ENCODE results near the gene EOLA1. TPM values are rescaled to one million over a fixed set of nuclear protein-coding genes. Genes with fewer than 3 reads are reported as not detected.

The EOLA1 gene
- total RNA-seq, 1 donor from 2014 or later: 35.5 TPM

DNA sequence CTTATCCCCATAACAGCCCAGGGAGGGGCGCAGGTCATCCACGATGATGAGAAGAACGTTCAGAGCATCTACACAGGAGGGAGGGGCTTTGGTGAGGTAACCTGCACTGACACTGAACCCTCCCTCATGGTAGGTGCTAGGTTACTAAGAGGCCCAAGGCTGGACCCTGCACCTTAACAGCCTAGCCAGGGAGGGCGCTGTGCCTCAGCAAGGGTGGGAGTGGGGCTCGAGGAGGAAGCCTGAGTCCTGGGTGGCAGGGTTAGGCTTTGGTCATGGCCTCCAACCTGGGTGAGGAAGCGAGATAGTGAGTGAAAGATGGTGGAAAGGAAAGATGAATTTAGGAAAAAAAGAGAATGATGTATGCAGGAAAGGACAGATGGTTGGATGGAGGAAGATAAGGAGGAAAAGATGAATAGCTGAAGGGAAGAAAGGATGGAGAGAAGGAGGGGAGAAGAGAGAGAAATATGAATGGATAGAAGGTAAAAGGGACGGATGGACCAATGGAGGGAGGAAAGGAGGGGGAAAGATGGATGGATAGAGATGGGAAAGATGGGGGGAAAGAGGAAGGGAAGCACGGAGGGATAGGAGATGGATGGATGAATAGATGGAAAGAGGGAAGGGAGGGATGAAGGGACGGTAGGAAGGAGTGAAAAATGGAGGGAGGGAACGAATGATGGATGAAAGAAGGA lies 36.4 kb upstream of the EOLA1 start:
- peaks cover 48% of the 10 kb centered on the region for H3K4me1 Mint-ChIP-seq (ENCODE audit: low read depth)
- H3K27me3 Mint-ChIP-seq (ENCODE audit: insufficient read depth): no peaks in the 10 kb centered on the region
- H3K4me3 Mint-ChIP-seq: peak overlapping the region; percentile 99
- H3K9me3 Mint-ChIP-seq: no peaks in the 10 kb centered on the region
- peak; percentile 63 for DNase-seq (ENCODE audit: low spot score)
- intact Hi-C loops (cut with micrococcal nuclease): loop anchor here (2.0 to 10.0 kb wide), 10 partner anchors 34 to 1890 kb away; partner anchors contain the start of genes FMR1, HMGB3, MTMR1 and VMA21
- peaks cover 18% of the 10 kb centered on the region for H3K36me3 Mint-ChIP-seq (ENCODE audit: low read depth)
- H3K27ac Mint-ChIP-seq: peak overlapping the region; percentile 100

DNA sequence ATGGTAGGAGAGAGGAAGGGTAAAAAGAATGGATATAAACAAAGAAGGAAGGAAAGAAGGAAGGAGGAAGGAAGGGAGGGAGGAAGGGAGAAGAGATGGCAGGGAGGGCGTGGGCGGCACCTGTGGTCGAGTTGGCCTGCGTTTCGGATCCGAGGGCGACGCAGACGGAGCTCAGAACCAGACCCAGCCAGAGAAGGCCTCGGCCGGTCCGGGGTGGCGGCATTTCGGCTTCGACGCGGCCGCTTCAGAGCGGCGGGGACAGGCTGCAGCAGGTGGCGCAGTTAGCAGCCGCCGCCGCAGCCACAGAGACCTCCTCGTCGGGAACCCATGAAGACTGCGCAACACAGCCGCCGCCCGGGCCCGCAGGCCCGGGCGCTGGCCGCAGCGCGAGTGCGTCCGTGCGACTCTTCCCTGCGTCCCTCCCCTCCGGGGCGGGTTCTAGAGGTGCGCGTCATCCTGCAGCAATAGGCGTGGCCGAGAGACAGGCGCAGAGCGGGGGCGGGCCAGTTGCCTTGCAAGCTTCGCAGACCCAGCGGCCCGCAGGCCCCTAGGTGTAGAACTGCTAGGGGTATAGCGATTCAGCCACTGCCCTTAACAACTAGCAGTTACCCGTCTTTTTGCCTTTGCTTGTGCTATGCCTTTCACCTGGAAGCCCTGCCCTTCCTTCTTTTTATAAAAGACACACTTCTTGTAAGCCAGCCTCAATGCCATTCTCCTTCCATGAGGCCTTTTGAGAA lies 35.7 kb upstream of the EOLA1 start, which contains the start of gene IDS:
TSS of gene IDS (minus strand) at position 392 of the 737 bp plus-strand sequence. CDS start at position 223, 169 bp downstream.
- peak; percentile 87 for DNase-seq (ENCODE audit: low spot score)
- Mint-ChIP-seq H3K4me1 (ENCODE audit: low read depth) (peaks cover 45% of the 10 kb centered on the region), H3K36me3 (ENCODE audit: low read depth) (peaks cover 15% of the 10 kb centered on the region), H3K27ac (peak within 1 kb of the TSS; percentile 100), H3K4me3 (peak within 1 kb of the TSS; percentile 99), H3K9me3 (no peaks in the 10 kb centered on the region), H3K27me3 (ENCODE audit: insufficient read depth) (no peaks in the 10 kb centered on the region)
- intact Hi-C loops (cut with micrococcal nuclease): loop anchor here (1.0 to 10.0 kb wide), 13 partner anchors 10 to 1890 kb away; partner anchors contain the start of genes FMR1, HMGB3, MTMR1 and TMEM185A

- no peaks in the 10 kb centered on the region for H3K9me3 Mint-ChIP-seq
- H3K36me3 Mint-ChIP-seq (ENCODE audit: low read depth): peaks cover 11% of the 10 kb centered on the region
- no peaks in the 10 kb centered on the region for H3K27me3 Mint-ChIP-seq (ENCODE audit: insufficient read depth)
- intact Hi-C loops (cut with micrococcal nuclease): loop anchor here (1.0 to 10.0 kb wide), 12 partner anchors 10 to 1889 kb away; partner anchors contain the start of genes FMR1, HMGB3, MTMR1 and TMEM185A
- DNase-seq (ENCODE audit: low spot score): no peak
- H3K27ac Mint-ChIP-seq: peak overlapping the region; percentile 100
- H3K4me1 Mint-ChIP-seq (ENCODE audit: low read depth): peaks cover 43% of the 10 kb centered on the region
- H3K4me3 Mint-ChIP-seq: peak overlapping the region; percentile 99
Observed at GRCh38 chrX:149505671-149506070, 35.1 kb upstream of the EOLA1 start.

GRCh38 chrX:149506349-149506748 lies 34.5 kb upstream of the EOLA1 start:
- Mint-ChIP-seq H3K9me3 (no peaks in the 10 kb centered on the region), H3K36me3 (ENCODE audit: low read depth) (peaks cover 8% of the 10 kb centered on the region), H3K4me1 (ENCODE audit: low read depth) (peaks cover 37% of the 10 kb centered on the region), H3K27ac (no peak overlapping the region), H3K4me3 (no peak overlapping the region), H3K27me3 (ENCODE audit: insufficient read depth) (no peaks in the 10 kb centered on the region)
- no peak for DNase-seq (ENCODE audit: low spot score)
- intact Hi-C loops (cut with micrococcal nuclease): loop anchor here (10.0 kb wide), 8 partner anchors 68 to 1888 kb away; partner anchors contain the start of genes FMR1, HMGB3, MTMR1 and VMA21

GRCh38 chrX:149508467-149508866 lies 32.3 kb upstream of the EOLA1 start:
- Mint-ChIP-seq H3K4me1 (ENCODE audit: low read depth) (peaks cover 28% of the 10 kb centered on the region), H3K9me3 (no peaks in the 10 kb centered on the region), H3K4me3 (no peak overlapping the region), H3K27ac (no peak overlapping the region), H3K36me3 (ENCODE audit: low read depth) (peaks cover 4% of the 10 kb centered on the region), H3K27me3 (ENCODE audit: insufficient read depth) (no peaks in the 10 kb centered on the region)
- intact Hi-C loops (cut with micrococcal nuclease): loop anchor here (10.0 kb wide), 8 partner anchors 66 to 1886 kb away; partner anchors contain the start of genes FMR1, HMGB3, MTMR1 and VMA21
- no peak for DNase-seq (ENCODE audit: low spot score)

DNA sequence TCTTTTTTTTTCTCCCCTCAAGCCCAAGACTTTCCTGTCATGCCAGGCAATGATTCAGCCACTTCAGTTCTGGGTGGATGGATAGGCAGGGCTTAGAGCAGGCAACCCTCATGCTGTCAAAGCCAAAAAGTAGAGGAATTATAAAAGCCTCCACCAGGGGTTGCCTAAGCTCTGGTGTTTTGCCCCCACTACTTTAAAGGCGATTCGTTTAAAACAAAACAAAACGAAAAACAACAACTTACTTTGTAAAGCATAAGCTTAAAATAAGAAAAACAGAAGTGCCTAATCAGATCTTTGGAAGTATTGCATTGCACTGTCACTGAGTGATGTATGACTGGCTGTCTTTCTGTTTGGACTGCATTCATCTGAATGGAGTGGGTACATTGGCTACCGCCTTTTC lies 30.4 kb upstream of the EOLA1 start:
- Mint-ChIP-seq H3K27me3 (ENCODE audit: insufficient read depth) (no peaks in the 10 kb centered on the region), H3K36me3 (ENCODE audit: low read depth) (peaks cover 1% of the 10 kb centered on the region), H3K4me3 (no peak overlapping the region), H3K4me1 (ENCODE audit: low read depth) (peaks cover 33% of the 10 kb centered on the region), H3K27ac (peak overlapping the region; percentile 71), H3K9me3 (no peaks in the 10 kb centered on the region)
- DNase-seq (ENCODE audit: low spot score): no peak
- intact Hi-C loops (cut with micrococcal nuclease): no loop called here

DNA sequence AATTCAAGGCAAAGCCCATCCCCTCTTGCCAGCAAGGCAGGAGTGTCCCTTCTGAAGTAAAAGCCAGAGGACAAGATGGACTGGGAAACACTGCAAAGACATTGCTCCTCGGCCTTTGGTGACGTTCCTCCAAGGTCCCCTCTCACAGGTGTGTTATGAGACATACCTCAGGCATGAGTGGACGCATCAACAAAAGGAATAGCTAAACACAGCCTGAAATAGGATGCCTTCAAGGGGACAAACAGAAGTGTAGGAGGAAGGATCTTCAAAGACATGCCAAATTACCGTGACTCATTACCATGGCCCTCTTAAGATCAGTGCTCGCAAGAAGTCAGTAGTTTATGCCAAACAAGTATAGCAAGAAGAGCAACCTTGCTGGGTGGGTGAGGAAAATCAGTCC lies 29.7 kb upstream of the EOLA1 start:
- Mint-ChIP-seq H3K27me3 (ENCODE audit: insufficient read depth) (no peaks in the 10 kb centered on the region), H3K9me3 (no peaks in the 10 kb centered on the region)
- intact Hi-C loops (cut with micrococcal nuclease): no loop called here

DNA sequence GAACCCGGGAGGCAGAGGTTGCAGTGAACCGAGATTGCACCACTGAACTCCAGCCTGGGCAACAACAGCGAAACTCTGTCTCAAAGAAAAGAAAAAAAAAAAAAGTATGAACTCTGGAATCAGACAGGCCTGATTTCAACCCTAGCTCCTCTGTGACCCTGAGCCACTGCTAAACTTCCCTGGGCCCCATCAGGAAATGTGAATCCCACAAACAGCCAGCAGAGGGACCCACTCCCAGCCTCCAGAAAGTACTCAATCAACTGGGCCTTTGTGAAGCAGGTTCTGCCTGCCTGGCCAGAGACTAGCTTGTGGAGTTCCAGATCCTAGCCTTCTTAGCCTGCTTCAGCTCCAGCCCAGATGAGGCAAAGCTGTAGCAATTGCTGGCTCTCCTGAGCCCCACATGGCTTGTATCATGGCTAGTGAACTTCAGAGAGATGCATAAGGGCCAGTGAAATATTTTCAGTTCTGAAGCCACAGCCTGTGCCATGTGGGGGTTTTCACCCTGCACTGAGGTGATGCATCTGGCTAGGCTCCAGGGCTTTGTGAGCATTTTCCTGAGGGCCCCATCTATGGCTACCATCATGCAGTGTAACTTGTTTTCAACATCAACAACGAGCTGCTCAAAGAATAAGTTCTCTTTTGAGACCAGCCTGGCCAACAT lies 28.5 kb upstream of the EOLA1 start:
- H3K36me3 Mint-ChIP-seq (ENCODE audit: low read depth): peaks cover 7% of the 10 kb centered on the region
- peak; percentile 25 for DNase-seq (ENCODE audit: low spot score)
- intact Hi-C loops (cut with micrococcal nuclease): loop anchor here (2.0 kb wide), 1 partner anchor 14 kb away; no protein-coding TSS in a partner anchor
- H3K27ac Mint-ChIP-seq: peak overlapping the region; percentile 75
- H3K4me1 Mint-ChIP-seq (ENCODE audit: low read depth): peaks cover 45% of the 10 kb centered on the region
- H3K4me3 Mint-ChIP-seq: no peak overlapping the region
- H3K27me3 Mint-ChIP-seq (ENCODE audit: insufficient read depth): no peaks in the 10 kb centered on the region
- peaks cover 4% of the 10 kb centered on the region for H3K9me3 Mint-ChIP-seq

More for the DNA sequence above, 29.7 kb upstream of the EOLA1 start:
- DNase-seq (ENCODE audit: low spot score): no peak
- H3K4me3 Mint-ChIP-seq: no peak overlapping the region
- no peak overlapping the region for H3K27ac Mint-ChIP-seq
- peaks cover 33% of the 10 kb centered on the region for H3K4me1 Mint-ChIP-seq (ENCODE audit: low read depth)
- peaks cover 1% of the 10 kb centered on the region for H3K36me3 Mint-ChIP-seq (ENCODE audit: low read depth)

GRCh38 chrX:149513825-149514428 lies 26.9 kb upstream of the EOLA1 start:
- Mint-ChIP-seq H3K4me1 (ENCODE audit: low read depth) (peaks cover 53% of the 10 kb centered on the region), H3K4me3 (no peak overlapping the region), H3K27me3 (ENCODE audit: insufficient read depth) (no peaks in the 10 kb centered on the region), H3K27ac (no peak overlapping the region), H3K9me3 (peaks cover 4% of the 10 kb centered on the region), H3K36me3 (ENCODE audit: low read depth) (peaks cover 11% of the 10 kb centered on the region)
- intact Hi-C loops (cut with micrococcal nuclease): loop anchor here (2.0 kb wide), 1 partner anchor 13 kb away; no protein-coding TSS in a partner anchor
- DNase-seq (ENCODE audit: low spot score): no peak

DNA sequence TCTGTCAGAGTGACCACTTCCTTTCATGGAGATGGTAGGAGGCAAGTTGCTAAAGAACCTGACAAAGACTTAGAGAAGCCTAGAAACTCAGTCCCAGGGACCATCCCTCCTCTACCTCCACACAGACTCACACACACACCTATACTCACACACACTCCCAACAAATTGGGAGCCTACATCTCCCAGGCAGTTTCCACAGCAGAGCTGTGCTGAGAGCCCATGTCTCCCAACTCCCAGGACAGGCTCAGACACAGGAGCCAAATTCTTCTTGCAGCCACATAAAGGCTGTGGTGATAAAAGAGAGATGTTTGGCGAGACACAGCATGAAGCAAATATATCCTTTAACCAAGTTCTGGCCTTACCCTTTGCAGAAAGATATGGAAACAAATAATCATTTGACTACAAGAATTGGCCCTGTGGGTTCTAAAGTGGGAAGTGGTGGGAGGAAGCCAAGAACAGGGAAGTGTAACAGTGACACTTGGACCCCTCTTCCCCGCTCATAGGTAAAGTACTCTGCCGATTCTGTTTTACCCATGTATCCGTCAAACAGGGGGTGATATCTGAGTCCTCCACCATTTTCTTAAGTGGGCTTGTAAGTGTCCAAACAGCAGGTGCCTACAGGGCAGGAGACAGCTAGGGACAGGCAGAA lies 24.7 kb upstream of the EOLA1 start:
- Mint-ChIP-seq H3K4me3 (peak overlapping the region; percentile 55), H3K4me1 (ENCODE audit: low read depth) (peaks cover 65% of the 10 kb centered on the region), H3K27me3 (ENCODE audit: insufficient read depth) (no peaks in the 10 kb centered on the region), H3K27ac (peak overlapping the region; percentile 75), H3K36me3 (ENCODE audit: low read depth) (peaks cover 9% of the 10 kb centered on the region), H3K9me3 (peaks cover 4% of the 10 kb centered on the region)
- DNase-seq (ENCODE audit: low spot score): no peak
- intact Hi-C loops (cut with micrococcal nuclease): loop anchor here (1.0 kb wide), 2 partner anchors 8 to 11 kb away; partner anchors contain the start of gene IDS

GRCh38 chrX:149516604-149517003 lies 24.2 kb upstream of the EOLA1 start:
- peaks cover 9% of the 10 kb centered on the region for H3K36me3 Mint-ChIP-seq (ENCODE audit: low read depth)
- intact Hi-C loops (cut with micrococcal nuclease): loop anchor here (1.0 kb wide), 1 partner anchor 8 kb away; no protein-coding TSS in a partner anchor
- no peak for DNase-seq (ENCODE audit: low spot score)
- H3K9me3 Mint-ChIP-seq: peaks cover 4% of the 10 kb centered on the region
- H3K4me3 Mint-ChIP-seq: no peak overlapping the region
- peaks cover 71% of the 10 kb centered on the region for H3K4me1 Mint-ChIP-seq (ENCODE audit: low read depth)
- H3K27ac Mint-ChIP-seq: peak overlapping the region; percentile 19
- no peaks in the 10 kb centered on the region for H3K27me3 Mint-ChIP-seq (ENCODE audit: insufficient read depth)

GRCh38 chrX:149517308-149517707 lies 23.5 kb upstream of the EOLA1 start:
- intact Hi-C loops (cut with micrococcal nuclease): no loop called here
- H3K9me3 Mint-ChIP-seq: peaks cover 4% of the 10 kb centered on the region
- no peak overlapping the region for H3K4me3 Mint-ChIP-seq
- H3K36me3 Mint-ChIP-seq (ENCODE audit: low read depth): peaks cover 9% of the 10 kb centered on the region
- no peak for DNase-seq (ENCODE audit: low spot score)
- peaks cover 76% of the 10 kb centered on the region for H3K4me1 Mint-ChIP-seq (ENCODE audit: low read depth)
- no peak overlapping the region for H3K27ac Mint-ChIP-seq
- H3K27me3 Mint-ChIP-seq (ENCODE audit: insufficient read depth): no peaks in the 10 kb centered on the region

All from activated T-helper 1 cell treated with anti-CD3 and anti-CD28 coated beads, Interleukin-12 subunit alpha, Interleukin-12 subunit beta, Interleukin-2, Interleukin-4 antibody, amounts not matched to agents 30 ng/mL and 10 ng/mL and 1 ng/mL, durations not matched to agents 14 hours and 24 hours and 36 hours (primary cell).